Prostate gland (tissue), 2 donors: Measurements from ENCODE around the gene TAF1C. TPM values are rescaled to one million over a fixed set of nuclear protein-coding genes. Genes with fewer than 3 reads are reported as not detected.

ENCODE experiments used
- DNase-seq: peaks from one replicate; pipeline ENCODE4 v3.0.0-alpha.2; 2019; ENCODE audit warnings: low spot score
- H3K27ac ChIP-seq, 2 donors: fragments of 200-600 bp; sonication (generic); 2 replicates each; pipeline ENCODE4 v1.5.1; 2017 to 2019
- H3K27me3 ChIP-seq: fragments of 200-600 bp; sonication (generic); replicated peaks from 2 replicates; pipeline ENCODE4 v1.5.1; 2019; ENCODE audit not compliant: insufficient read depth
- H3K36me3 ChIP-seq, 2 donors: fragments of 200-600 bp; sonication (generic); 1 replicate in 1 of 2; 2 replicates in 1 of 2; pipeline versions ENCODE4 v1.5.1 to v1.8.1; 2017 to 2019
- H3K4me1 ChIP-seq: fragments of 200-600 bp; sonication (generic); replicated peaks from 2 replicates; pipeline ENCODE4 v1.5.1; 2019
- H3K4me3 ChIP-seq, 2 donors: fragments of 200-600 bp; sonication (generic); 2 replicates each; pipeline ENCODE4 v1.5.1; 2017 to 2019
- H3K9me3 ChIP-seq: fragments of 200-600 bp; sonication (generic); 2 replicates; pipeline ENCODE4 v1.5.1; 2017
- POLR2A ChIP-seq: fragments of 450-650 bp; IDR thresholded peaks from one replicate; pipeline ENCODE4 v1.6.1; 2016; ENCODE audit warnings: antibody characterized with exemption, mild to moderate bottlenecking
- POLR2AphosphoS5 ChIP-seq: sonication (generic); formaldehyde crosslinking; IDR thresholded peaks from one replicate; pipeline ENCODE4 v1.6.1; 2017; ENCODE audit warnings: antibody characterized with exemption
- WGBS: methylation state at CpG from one replicate; pipeline ENCODE4 v1.1.5; 2018; 5-methylcytosine and 5-hydroxymethylcytosine counted together
- intact Hi-C: fragments of 100-400 bp; cut with DNase I; formaldehyde crosslinking; loops from one replicate; pipeline ENCODE4 v1.14.2; 2022
- total RNA-seq, 2 donors: library from RNA; depleted of rRNA; stranded (reverse); fragments of >200 nt; gene quantifications; one replicate each; pipeline ENCODE4 v1.1.0, GENCODE V29; 2016
- TF ChIP-seq, protein P1 (sequence below), 4 experiments: fragments of 200-600 bp in 2 of 4; fragments of 450-650 bp in 2 of 4; sonication (generic) in 2 of 4; IDR thresholded peaks; 1 replicate in 3 of 4; 2 replicates in 1 of 4; pipeline ENCODE4 v1.5.1; 2016 to 2019; ENCODE audit warnings: antibody characterized with exemption in 4 of 4, mild to moderate bottlenecking in 2 of 4, moderate library complexity in 2 of 4

The TAF1C gene
- total RNA-seq, 2 donors from 2014 or later = 53.4 to 87.9 TPM

DNA sequence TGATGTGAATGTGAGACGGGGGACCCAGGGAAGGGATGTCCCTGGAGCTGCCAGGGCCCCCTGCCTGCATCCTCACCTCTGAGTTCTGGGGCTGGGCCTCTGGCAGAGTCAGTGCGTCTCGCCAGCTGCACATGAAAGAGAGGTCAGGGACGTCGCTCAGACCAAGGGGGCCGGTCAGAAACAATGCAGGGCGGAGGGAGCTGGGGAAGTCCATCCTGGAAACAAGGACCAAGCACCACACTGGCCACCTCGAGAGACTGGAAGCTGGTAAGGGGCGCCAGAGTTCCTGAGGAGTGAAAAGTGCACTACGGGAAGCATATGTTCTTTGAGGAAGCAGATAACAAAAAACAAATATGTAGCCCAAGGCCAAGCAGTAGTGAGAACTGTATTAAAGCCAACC, 2.1 kb downstream of the TAF1C start:
- no peaks in the 10 kb centered on the region for H3K27me3 ChIP-seq
- peaks cover 9 to 14% of the 10 kb centered on the region in 2 donors for H3K36me3 ChIP-seq
- 76% methylated on average over 10 of the region's 10 CpGs for WGBS
- H3K4me1 ChIP-seq = no peaks in the 10 kb centered on the region
- no peak overlapping the region for H3K4me3 ChIP-seq
- no peak overlapping the region for H3K27ac ChIP-seq
- DNase-seq = no peak
- H3K9me3 ChIP-seq = no peaks in the 10 kb centered on the region
- TF ChIP-seq, protein P1, sequence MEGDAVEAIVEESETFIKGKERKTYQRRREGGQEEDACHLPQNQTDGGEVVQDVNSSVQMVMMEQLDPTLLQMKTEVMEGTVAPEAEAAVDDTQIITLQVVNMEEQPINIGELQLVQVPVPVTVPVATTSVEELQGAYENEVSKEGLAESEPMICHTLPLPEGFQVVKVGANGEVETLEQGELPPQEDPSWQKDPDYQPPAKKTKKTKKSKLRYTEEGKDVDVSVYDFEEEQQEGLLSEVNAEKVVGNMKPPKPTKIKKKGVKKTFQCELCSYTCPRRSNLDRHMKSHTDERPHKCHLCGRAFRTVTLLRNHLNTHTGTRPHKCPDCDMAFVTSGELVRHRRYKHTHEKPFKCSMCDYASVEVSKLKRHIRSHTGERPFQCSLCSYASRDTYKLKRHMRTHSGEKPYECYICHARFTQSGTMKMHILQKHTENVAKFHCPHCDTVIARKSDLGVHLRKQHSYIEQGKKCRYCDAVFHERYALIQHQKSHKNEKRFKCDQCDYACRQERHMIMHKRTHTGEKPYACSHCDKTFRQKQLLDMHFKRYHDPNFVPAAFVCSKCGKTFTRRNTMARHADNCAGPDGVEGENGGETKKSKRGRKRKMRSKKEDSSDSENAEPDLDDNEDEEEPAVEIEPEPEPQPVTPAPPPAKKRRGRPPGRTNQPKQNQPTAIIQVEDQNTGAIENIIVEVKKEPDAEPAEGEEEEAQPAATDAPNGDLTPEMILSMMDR (IDR thresholded peaks at IDR 0.05) = no peak
- TF ChIP-seq POLR2AphosphoS5 = no peak
- TF ChIP-seq POLR2A = no peak
- intact Hi-C loops = loop anchor here (5.0 kb wide), 1 partner anchor 303 kb away; no protein-coding TSS in a partner anchor

DNA sequence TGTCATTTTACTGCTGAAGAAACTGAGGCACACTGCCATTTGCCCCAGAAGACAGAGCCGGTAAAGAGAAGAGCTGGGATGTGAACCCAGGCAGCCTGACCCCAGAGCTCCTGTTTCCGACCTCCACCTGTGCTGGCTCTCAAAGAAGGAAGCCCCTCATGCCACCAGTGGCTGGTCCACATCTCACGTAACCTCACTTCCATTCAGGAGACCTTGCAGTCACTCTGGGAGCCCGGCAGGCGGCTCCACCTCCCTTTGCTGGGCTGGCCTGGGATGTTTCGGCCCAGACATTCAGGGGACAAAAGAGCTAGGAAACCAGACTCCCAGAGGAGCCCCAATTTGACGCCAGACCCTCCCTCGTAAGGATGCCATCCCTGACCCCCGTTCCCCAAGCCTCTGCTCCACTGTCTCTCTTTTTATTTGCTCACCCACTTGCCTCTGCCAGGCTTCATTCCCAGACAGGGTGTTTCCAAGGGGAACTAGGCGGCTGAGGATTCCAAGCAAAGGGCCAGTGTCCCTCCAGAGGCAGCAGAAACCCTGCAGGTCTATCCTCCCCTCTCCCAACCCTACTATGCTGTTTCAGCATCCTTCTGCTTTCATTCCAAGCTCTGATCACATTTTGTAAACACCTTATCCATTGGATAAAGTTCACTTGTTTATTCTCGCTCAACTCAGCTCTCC, 2.8 kb downstream of the TAF1C start:
- intact Hi-C loops = no loop called here
- H3K27ac ChIP-seq = no peak overlapping the region
- no peak for DNase-seq
- H3K4me1 ChIP-seq = no peaks in the 10 kb centered on the region
- no peaks in the 10 kb centered on the region for H3K9me3 ChIP-seq
- H3K4me3 ChIP-seq = no peak overlapping the region
- H3K36me3 ChIP-seq = peaks cover 9 to 21% of the 10 kb centered on the region in 2 donors
- WGBS = 79% methylated on average over 11 of the region's 11 CpGs
- TF ChIP-seq, protein P1 (IDR thresholded peaks at IDR 0.05) = no peak
- TF ChIP-seq POLR2AphosphoS5 (no peak), POLR2A (no peak)
- H3K27me3 ChIP-seq = no peaks in the 10 kb centered on the region

DNA sequence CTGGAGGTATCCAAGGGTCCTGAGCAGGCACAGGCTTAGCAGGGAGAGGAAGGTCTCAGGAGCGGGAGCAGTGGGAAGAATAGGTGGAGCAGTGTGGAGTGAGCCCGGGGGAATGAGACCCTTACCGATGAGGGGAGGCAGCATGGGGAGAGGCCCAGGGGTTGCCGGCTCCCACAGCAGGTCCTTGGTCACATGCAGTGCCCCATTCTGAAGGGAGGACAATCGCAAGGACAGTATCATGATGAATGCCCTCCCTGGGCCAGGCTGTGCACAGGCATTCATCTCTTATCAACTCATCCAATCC, 3.3 kb downstream of the TAF1C start:
- Histone ChIP-seq H3K27ac (no peak overlapping the region), H3K4me3 (no peak overlapping the region), H3K4me1 (no peaks in the 10 kb centered on the region), H3K36me3 (peaks cover 9 to 25% of the 10 kb centered on the region in 2 donors), H3K27me3 (no peaks in the 10 kb centered on the region), H3K9me3 (no peaks in the 10 kb centered on the region)
- DNase-seq = no peak
- TF ChIP-seq POLR2AphosphoS5 = no peak
- no peak for TF ChIP-seq POLR2A
- TF ChIP-seq, protein P1 (IDR thresholded peaks at IDR 0.05) = no peak
- intact Hi-C loops = no loop called here
- WGBS = 82% methylated on average over 5 of the region's 5 CpGs

DNA sequence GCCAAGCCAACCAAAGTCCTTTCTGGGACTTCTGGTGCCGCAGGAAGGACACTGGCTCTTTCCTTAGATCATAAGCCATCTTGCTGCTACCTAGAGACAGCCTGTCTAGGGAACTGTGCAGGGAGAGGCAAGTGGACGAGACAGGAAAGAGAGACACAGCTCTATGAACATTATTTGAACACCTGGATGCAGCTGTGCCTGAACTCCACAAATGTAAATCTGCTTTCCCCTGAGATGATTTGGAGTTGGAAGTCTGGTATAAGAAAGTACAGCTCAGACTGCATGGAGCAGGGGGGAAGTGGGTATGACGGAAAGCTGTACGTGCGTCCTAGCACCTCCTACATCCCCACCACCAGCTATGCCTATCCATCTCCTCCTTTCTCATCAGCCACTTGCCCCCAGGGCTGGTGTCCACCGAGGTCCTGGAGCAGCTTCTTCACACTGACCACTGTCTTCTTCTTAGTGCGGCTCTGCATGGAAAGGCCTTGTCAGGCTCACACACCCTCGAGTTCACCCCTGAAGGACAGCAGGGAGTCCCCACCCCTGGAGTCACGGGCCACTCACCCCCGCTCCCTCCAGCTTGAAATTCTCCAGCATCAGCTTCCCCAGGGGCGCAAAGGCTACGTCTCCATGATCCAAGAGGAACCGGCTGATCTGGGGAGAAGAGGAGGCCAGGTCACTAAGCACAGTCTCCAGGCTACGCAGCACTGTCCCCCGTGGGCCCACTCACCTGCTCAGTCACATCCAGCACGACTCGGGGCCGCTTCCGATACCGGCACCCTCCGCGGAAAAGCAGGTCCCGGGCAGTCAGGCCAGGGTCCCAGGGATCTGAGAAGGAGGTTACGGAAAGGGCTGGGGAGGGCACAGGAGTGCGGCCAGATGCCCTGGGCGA, 3.9 kb downstream of the TAF1C start:
- no peak overlapping the region for H3K27ac ChIP-seq
- no peak for TF ChIP-seq POLR2AphosphoS5
- TF ChIP-seq, protein P1 (IDR thresholded peaks at IDR 0.05) = no peak
- TF ChIP-seq POLR2A = no peak
- H3K4me3 ChIP-seq = no peak overlapping the region
- no peaks in the 10 kb centered on the region for H3K9me3 ChIP-seq
- WGBS = 94% methylated on average over 26 of the region's 26 CpGs
- intact Hi-C loops = no loop called here
- no peak for DNase-seq
- H3K36me3 ChIP-seq = peaks cover 9 to 25% of the 10 kb centered on the region in 2 donors
- H3K27me3 ChIP-seq = no peaks in the 10 kb centered on the region
- no peaks in the 10 kb centered on the region for H3K4me1 ChIP-seq
